ENCODE results near the gene LSM10. TPM values are rescaled to one million over a fixed set of nuclear protein-coding genes. Genes with fewer than 3 reads are reported as not detected.

The LSM10 gene
- total and polyA plus RNA-seq, 2 donors (not counting 3 experiments of a cell fraction or from before 2014, with no cell fraction given): 38.2 to 76.9 TPM

GRCh38 chr1:36433102-36433501 is 35.4 kb upstream of the LSM10 start:
- TF ChIP-seq EZH2 (IDR thresholded peaks at IDR 0.05; ENCODE audit: borderline replicate concordance, low read depth, low read length, severe bottlenecking): no peak
- TF ChIP-seq GATA2 (IDR thresholded peaks at IDR 0.05; ENCODE audit: insufficient read depth, insufficient read length, low read depth, low read length): no peak
- TF ChIP-seq POLR2AphosphoS5 (IDR thresholded peaks at IDR 0.05; ENCODE audit: insufficient read depth, low read depth, low read length): no peak
- TF ChIP-seq MAX (IDR thresholded peaks at IDR 0.05; ENCODE audit: insufficient read depth, insufficient read length): no peak
- TF ChIP-seq POLR2A (IDR thresholded peaks at IDR 0.05; ENCODE audit: low read depth, low read length): no peak
- TF ChIP-seq JUN (IDR thresholded peaks at IDR 0.05; ENCODE audit: borderline replicate concordance, insufficient read depth, insufficient read length, low read depth): no peak
- TF ChIP-seq MYC (IDR thresholded peaks at IDR 0.05; ENCODE audit: low read depth, low read length): no peak
- TF ChIP-seq FOS (IDR thresholded peaks at IDR 0.05; ENCODE audit: borderline replicate concordance, insufficient read depth, low read length): no peak
- no peak for TF ChIP-seq CTCF (IDR thresholded peaks at IDR 0.05; ENCODE audit: extremely low read depth in 1 of 2, insufficient read depth in 1 of 2, low read depth in 1 of 2, low read length in 2 of 2)
- dilution Hi-C loops (cut with MboI; ENCODE audit: extremely low pct_ligation_motif_present, low sequenced_read_pairs) (no loop called here), intact Hi-C loops (cut with micrococcal nuclease) (no loop called here)
- H3K4me1 ChIP-seq (ENCODE audit: control insufficient read depth, extremely low read depth, insufficient read depth, low read length): peaks cover 6% of the 10 kb centered on the region
- H3K4me2 ChIP-seq (ENCODE audit: insufficient read depth, low read length): no peak overlapping the region
- FAIRE-seq (no peak), DNase-seq (ENCODE audit: low read depth, low spot score) (no peak)
- H3K79me2 ChIP-seq (ENCODE audit: control insufficient read depth, insufficient read depth, low read length): no peaks in the 10 kb centered on the region
- BruUV-seq (replicated peaks): no TSS peak
- H3K27me3 ChIP-seq (ENCODE audit: control insufficient read depth in 2 of 2, insufficient read depth in 2 of 2, low read length in 2 of 2): no peaks in the 10 kb centered on the region
- H3K9me1 ChIP-seq (replicated peaks; ENCODE audit: control insufficient read depth, extremely low read depth, insufficient read depth, low read length): no peaks in the 10 kb centered on the region
- no peaks in the 10 kb centered on the region for H4K20me1 ChIP-seq (replicated peaks; ENCODE audit: control insufficient read depth, extremely low read depth, insufficient read depth, low read length)
- no peak overlapping the region for H3K4me3 ChIP-seq (replicated peaks in 1 of 3; ENCODE audit: insufficient read depth in 1 of 3, low read depth in 1 of 3, low read length in 3 of 3)
- no peak overlapping the region for H2AFZ ChIP-seq (ENCODE audit: low read depth, low read length)
- H3K36me3 ChIP-seq (ENCODE audit: control insufficient read depth in 2 of 2, extremely low read depth in 1 of 2, insufficient read depth in 2 of 2, low read length in 2 of 2): no peaks in the 10 kb centered on the region
- ChIA-PET CTCF (interaction anchor here (1.3 kb wide), 1 partner anchor 9 kb away, joined by 5 read pairs; no protein-coding TSS in a partner anchor), POLR2A (no interaction called here)
- H3K27ac ChIP-seq (ENCODE audit: insufficient read depth, low read depth, low read length): no peak overlapping the region
- no peaks in the 10 kb centered on the region for H3K9me3 ChIP-seq (replicated peaks; ENCODE audit: control insufficient read depth, insufficient read depth, low read length)
- H3K9ac ChIP-seq (replicated peaks; ENCODE audit: extremely low read depth, insufficient read depth, low read length): no peak overlapping the region

All from endothelial cell of umbilical vein (primary cell).